ENCODE data around the gene FAM181A. TPM values are rescaled to one million over a fixed set of nuclear protein-coding genes. Genes with fewer than 3 reads are reported as not detected.

FAM181A gene
- total RNA-seq, 1 experiment from 2014 or later: not detected

- Histone ChIP-seq H3K79me2 (ENCODE audit: low read length) (no peaks in the 10 kb centered on the region), H3K27me3 (ENCODE audit: low read length) (no peaks in the 10 kb centered on the region), H3K27ac (ENCODE audit: low read length) (peak overlapping the region; percentile 85), H3K4me2 (ENCODE audit: low read length) (peak overlapping the region; percentile 57), H3F3A (ENCODE audit: low read length, unreplicated experiment) (no peaks in the 10 kb centered on the region), H3K9me3 (ENCODE audit: low read length) (no peaks in the 10 kb centered on the region), H4K20me1 (ENCODE audit: low read length) (no peaks in the 10 kb centered on the region), H3K9me2 (replicated peaks; ENCODE audit: low read length) (no peaks in the 10 kb centered on the region), H3K4me1 (ENCODE audit: insufficient read depth, low read length) (peaks cover 21% of the 10 kb centered on the region), H2AFZ (ENCODE audit: low read length) (no peak overlapping the region), H3K9ac (ENCODE audit: low read length) (peak overlapping the region; percentile 55), H3K36me3 (ENCODE audit: low read depth, low read length) (no peaks in the 10 kb centered on the region), H3K4me3 (ENCODE audit: low read length) (peak overlapping the region; percentile 9; the same call in 1 of the 2 replicates)
- CTCF ChIA-PET: no interaction called here
- POLR2A ChIA-PET (ENCODE audit: unreplicated experiment): interaction anchor here (0.7 kb wide), 2 partner anchors 76 to 710 kb away, joined by 4 read pairs; no protein-coding TSS in a partner anchor
- peak; percentile 93 for ATAC-seq
- peak; percentile 95 for DNase-seq
- no TSS peak for BruUV-seq (replicated peaks)
- intact Hi-C loops (cut with micrococcal nuclease): no loop called here
- no peak for TF ChIP-seq CTCF (conservative IDR thresholded peaks at IDR 0.05; ENCODE audit: low read depth, low read length)
- peak; percentile 73 for TF ChIP-seq EZH2phosphoT487 (IDR thresholded peaks at IDR 0.05; ENCODE audit: borderline replicate concordance, low read length)
- TF ChIP-seq EZH2 (IDR thresholded peaks at IDR 0.05; ENCODE audit: low read length, unreplicated experiment): no peak
Observed at GRCh38 chr14:93959239-93960107, 32.3 kb downstream of the FAM181A start.

GRCh38 chr14:93960108-93960475, 32.9 kb downstream of the FAM181A start:
- Histone ChIP-seq H3K9ac (ENCODE audit: low read length) (peak overlapping the region; percentile 50), H4K20me1 (ENCODE audit: low read length) (no peaks in the 10 kb centered on the region), H3K9me3 (ENCODE audit: low read length) (no peaks in the 10 kb centered on the region), H3K27me3 (ENCODE audit: low read length) (no peaks in the 10 kb centered on the region), H3K36me3 (ENCODE audit: low read depth, low read length) (no peaks in the 10 kb centered on the region), H3K9me2 (replicated peaks; ENCODE audit: low read length) (no peaks in the 10 kb centered on the region), H3K4me2 (ENCODE audit: low read length) (peak overlapping the region; percentile 54), H3K27ac (ENCODE audit: low read length) (peak overlapping the region; percentile 85), H3F3A (ENCODE audit: low read length, unreplicated experiment) (no peaks in the 10 kb centered on the region), H2AFZ (ENCODE audit: low read length) (no peak overlapping the region), H3K4me1 (ENCODE audit: insufficient read depth, low read length) (peaks cover 21% of the 10 kb centered on the region), H3K4me3 (ENCODE audit: low read length) (no peak overlapping the region), H3K79me2 (ENCODE audit: low read length) (no peaks in the 10 kb centered on the region)
- ChIA-PET POLR2A (ENCODE audit: unreplicated experiment) (no interaction called here), CTCF (no interaction called here)
- TSS peak; percentile 28 for BruUV-seq (replicated peaks)
- DNase-seq (no peak), ATAC-seq (no peak)
- intact Hi-C loops (cut with micrococcal nuclease): no loop called here
- TF ChIP-seq EZH2 (IDR thresholded peaks at IDR 0.05; ENCODE audit: low read length, unreplicated experiment) (no peak), EZH2phosphoT487 (IDR thresholded peaks at IDR 0.05; ENCODE audit: borderline replicate concordance, low read length) (no peak), CTCF (conservative IDR thresholded peaks at IDR 0.05; ENCODE audit: low read depth, low read length) (no peak)
